IMR-90 (cell line): ENCODE results near the gene EPN3. TPM values are rescaled to one million over a fixed set of nuclear protein-coding genes. Genes with fewer than 3 reads are reported as not detected.

ENCODE experiments used
- ATAC-seq: fragments of 200-7000 bp; cut with Tn5 transposase; 2 replicates; pipeline ENCODE4 v1.9.1; 2020; ENCODE audit warnings: low read depth, mild to moderate bottlenecking, moderate library complexity
- BruUV-seq: library from RNA; stranded (reverse); fragments of 400-500 nt; replicated peaks from 2 replicates; lab custom pipeline; 2021; lab: Mats Ljungman, UMichigan
- CTCF ChIA-PET: fragments of 300-600 bp; formaldehyde crosslinking; extraction: SDS; loops from one replicate; lab custom pipeline; 2021; ENCODE audit warnings: antibody characterized with exemption; lab: Yijun Ruan, JAX
- POLR2A ChIA-PET: fragments of 300-600 bp; sonication (Branson Sonifier 250); formaldehyde crosslinking; loops from one replicate; lab custom pipeline; 2022; ENCODE audit warnings: antibody characterized with exemption; ENCODE audit not compliant: unreplicated experiment; lab: Charles Lee
- DNase-seq: peaks from one replicate; pipeline ENCODE4 v3.0.0; 2013
- H2AFZ ChIP-seq: replicated peaks from 2 replicates; pipeline ENCODE3; 2013; ENCODE audit warnings: low read length, mild to moderate bottlenecking; ENCODE audit not compliant: poor library complexity
- H2AK5ac ChIP-seq: 2 replicates; pipeline ENCODE4 v1.6.1; 2013; ENCODE audit warnings: low read depth, low read length, inconsistent platforms
- H2AK9ac ChIP-seq: replicated peaks from 2 replicates; pipeline ENCODE3; 2013; ENCODE audit warnings: mild to moderate bottlenecking, low read depth, low read length, moderate library complexity; ENCODE audit not compliant: poor library complexity
- H2BK120ac ChIP-seq: 2 replicates; pipeline ENCODE4 v1.6.1; 2013; ENCODE audit warnings: low read depth, low read length, inconsistent platforms
- H2BK15ac ChIP-seq: 3 replicates; pipeline ENCODE4 v1.6.1; 2013; ENCODE audit warnings: low read depth, low read length, inconsistent platforms
- H2BK20ac ChIP-seq: 2 replicates; pipeline ENCODE4 v1.6.1; 2013; ENCODE audit warnings: low read depth, mild to moderate bottlenecking, inconsistent platforms, low read length, moderate library complexity
- H2BK5ac ChIP-seq: 2 replicates; pipeline ENCODE4 v1.6.1; 2013; ENCODE audit warnings: mild to moderate bottlenecking, low read depth, low read length, inconsistent platforms; ENCODE audit not compliant: poor library complexity, severe bottlenecking
- H3K14ac ChIP-seq: replicated peaks from 2 replicates; pipeline ENCODE4 v1.6.1; 2013; ENCODE audit warnings: low read depth, low read length, inconsistent platforms
- H3K18ac ChIP-seq: 2 replicates; pipeline ENCODE4 v1.6.1; 2013; ENCODE audit warnings: low read depth, low read length, control low read depth
- H3K23ac ChIP-seq: 2 replicates; pipeline ENCODE4 v1.6.1; 2013; ENCODE audit warnings: low read depth, low read length, inconsistent platforms
- H3K27ac ChIP-seq: 2 replicates; pipeline ENCODE4 v1.5.1; 2013; ENCODE audit warnings: mild to moderate bottlenecking, control low read depth, low read length; ENCODE audit not compliant: insufficient read depth
- H3K27me3 ChIP-seq: 2 replicates; pipeline ENCODE4 v1.6.1; 2013; ENCODE audit warnings: low read length; ENCODE audit not compliant: control insufficient read depth, insufficient read depth
- H3K36me3 ChIP-seq: 2 replicates; pipeline ENCODE4 v1.6.1; 2013; ENCODE audit warnings: low read length, mixed read lengths; ENCODE audit not compliant: control insufficient read depth, insufficient read depth
- H3K4ac ChIP-seq: 2 replicates; pipeline ENCODE4 v1.6.1; 2013; ENCODE audit warnings: low read depth, low read length, inconsistent platforms
- H3K4me1 ChIP-seq: 2 replicates; pipeline ENCODE4 v1.6.1; 2013; ENCODE audit warnings: low read length, mixed read lengths; ENCODE audit not compliant: control insufficient read depth, insufficient read depth
- H3K4me2 ChIP-seq: 2 replicates; pipeline ENCODE4 v1.6.1; 2013; ENCODE audit warnings: low read depth, mild to moderate bottlenecking, control low read depth, low read length, moderate library complexity
- H3K4me3 ChIP-seq: 2 replicates; pipeline ENCODE4 v1.5.1; 2013; ENCODE audit warnings: low read depth, mild to moderate bottlenecking, control low read depth, low read length, moderate library complexity; ENCODE audit not compliant: insufficient read depth
- H3K56ac ChIP-seq: 2 replicates; pipeline ENCODE4 v1.6.1; 2013; ENCODE audit warnings: low read length, inconsistent platforms; ENCODE audit not compliant: insufficient read depth; ENCODE audit errors: extremely low read depth
- H3K79me1 ChIP-seq, 2 experiments: 2 replicates each; pipeline ENCODE4 v1.6.1; 2013; ENCODE audit warnings: low read length in 2 of 2, inconsistent platforms in 1 of 2, low read depth in 1 of 2
- H3K9ac ChIP-seq: 2 replicates; pipeline ENCODE4 v1.6.1; 2013; ENCODE audit warnings: low read depth, low read length, control low read depth
- H3K9me1 ChIP-seq: 2 replicates; pipeline ENCODE4 v1.6.1; 2013; ENCODE audit warnings: low read length, inconsistent platforms; ENCODE audit not compliant: insufficient read depth
- H3K9me3 ChIP-seq: 2 replicates; pipeline ENCODE4 v1.6.1; 2013; ENCODE audit warnings: low read length; ENCODE audit not compliant: control insufficient read depth, insufficient read depth
- H4K20me1 ChIP-seq: 2 replicates; pipeline ENCODE4 v1.6.1; 2013; ENCODE audit warnings: low read length, inconsistent platforms; ENCODE audit not compliant: insufficient read depth
- H4K5ac ChIP-seq: 2 replicates; pipeline ENCODE4 v1.6.1; 2013; ENCODE audit warnings: mild to moderate bottlenecking, low read depth, low read length, control low read depth
- H4K8ac ChIP-seq, 2 experiments: 2 replicates each; pipeline ENCODE4 v1.6.1; 2013; ENCODE audit warnings: low read depth in 2 of 2, low read length in 2 of 2, control low read depth in 1 of 2, inconsistent platforms in 1 of 2
- H4K91ac ChIP-seq: 2 replicates; pipeline ENCODE4 v1.6.1; 2013; ENCODE audit warnings: low read depth, low read length, inconsistent platforms; ENCODE audit not compliant: insufficient read depth
- FOS ChIP-seq: fragments of 150-350 bp; IDR thresholded peaks from 2 replicates; pipeline ENCODE4 v1.6.1; 2016; ENCODE audit warnings: low read depth, low read length
- MAFK ChIP-seq: IDR thresholded peaks from 2 replicates; pipeline ENCODE4 v1.6.1; 2012; ENCODE audit warnings: low read depth, low read length, improper control_type of control experiment
- MXI1 ChIP-seq: IDR thresholded peaks from 2 replicates; pipeline ENCODE4 v1.6.1; 2012; ENCODE audit warnings: low read depth, mild to moderate bottlenecking, low read length, moderate library complexity, borderline replicate concordance
- NFE2L2 ChIP-seq: fragments of 150-350 bp; IDR thresholded peaks from 2 replicates; pipeline ENCODE4 v1.6.1; 2016; ENCODE audit warnings: low read depth, mild to moderate bottlenecking, low read length
- POLR2A ChIP-seq: IDR thresholded peaks from 2 replicates; pipeline ENCODE4 v1.6.1; 2012; ENCODE audit warnings: mild to moderate bottlenecking, low read depth, low read length
- RAD21 ChIP-seq: IDR thresholded peaks from 2 replicates; pipeline ENCODE4 v1.6.1; 2012; ENCODE audit warnings: low read length, improper control_type of control experiment
- RCOR1 ChIP-seq: IDR thresholded peaks from 2 replicates; pipeline ENCODE4 v1.6.1; 2012; ENCODE audit warnings: mild to moderate bottlenecking, low read length, improper control_type of control experiment; ENCODE audit not compliant: insufficient replicate concordance
- RFX5 ChIP-seq: IDR thresholded peaks from 2 replicates; pipeline ENCODE4 v1.8.0; 2012; ENCODE audit warnings: low read depth, mild to moderate bottlenecking, low read length, moderate library complexity
- SMC3 ChIP-seq: fragments of 150-350 bp; IDR thresholded peaks from 2 replicates; pipeline ENCODE4 v1.6.1; 2016; ENCODE audit warnings: low read depth, mild to moderate bottlenecking, antibody characterized with exemption, low read length, moderate library complexity
- WGBS, 2 experiments: methylation state at CpG; one replicate each; pipeline versions ENCODE4 v1.1.5 to v1.1.7; 2013; ENCODE audit warnings: missing lambda C conversion rate in 2 of 2; ENCODE audit not compliant: insufficient read length in 1 of 2; ENCODE audit errors: extremely low coverage in 2 of 2; 5-methylcytosine and 5-hydroxymethylcytosine counted together
- dilution Hi-C: fragments of 300-500 bp; cut with HindIII; formaldehyde crosslinking; loops from one replicate; pipeline ENCODE4 v1.14.3; 2018; ENCODE audit warnings: low sequenced_read_pairs; ENCODE audit not compliant: unreplicated experiment
- in situ Hi-C: fragments of 300-500 bp; cut with MboI; formaldehyde crosslinking; loops from 3 replicates; pipeline ENCODE4 v1.14.3; 2019; ENCODE audit warnings: low sequenced_read_pairs, inconsistent platforms, mixed read lengths
- intact Hi-C: fragments of 100-400 bp; cut with micrococcal nuclease; formaldehyde crosslinking; loops from 2 replicates; pipeline ENCODE4 v1.10.0; 2022
- polyA plus RNA-seq, 3 experiments: library from polyadenylated mRNA; depleted of rRNA; stranded (reverse); fragments of >200 nt; gene quantifications; 2 replicates each; pipeline ENCODE4 v1.2.3, GENCODE V29; 2012; ENCODE audit warnings: low replicate concordance in 1 of 3
- total RNA-seq: library from RNA; depleted of rRNA; stranded (reverse); fragments of >200 nt; gene quantifications from 2 replicates; pipeline ENCODE4 v1.2.3, GENCODE V29; 2012
- TF ChIP-seq, protein P1 (sequence below): fragments of 150-350 bp; IDR thresholded peaks from 2 replicates; pipeline ENCODE4 v1.6.1; 2016; ENCODE audit warnings: low read depth, mild to moderate bottlenecking, low read length, moderate library complexity, borderline replicate concordance
- TF ChIP-seq, protein P2 (sequence below): fragments of 150-350 bp; IDR thresholded peaks from 2 replicates; pipeline ENCODE4 v1.6.1; 2017; ENCODE audit warnings: mild to moderate bottlenecking, antibody characterized with exemption, low read length, low read depth

Gene EPN3
- total and polyA plus RNA-seq, 2 of the 4 experiments (the other 2 are of a cell fraction), result 0.09 TPM; not detected in 1

DNA sequence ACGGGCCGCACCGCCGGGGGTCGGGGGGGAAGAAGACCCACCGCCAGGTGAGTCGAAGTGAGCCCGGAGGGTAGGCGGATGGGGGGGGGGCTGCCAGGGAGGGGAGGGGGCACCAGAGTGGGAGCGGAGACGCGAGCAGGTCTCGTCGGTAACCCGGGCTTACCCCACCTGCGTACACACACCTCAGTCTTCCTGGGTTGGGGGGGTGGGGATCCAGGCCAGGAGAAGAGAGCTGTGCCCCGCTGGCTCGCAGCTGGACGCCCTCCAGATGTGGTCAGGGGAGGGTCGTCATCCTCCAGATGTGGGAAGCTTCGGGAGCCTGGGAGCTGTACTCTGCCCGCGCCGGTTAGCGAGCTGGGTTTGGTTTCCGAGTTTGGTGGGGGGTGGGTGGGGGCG lies 29.2 kb downstream of the EPN3 start:
- Histone ChIP-seq H3K36me3 (no peaks in the 10 kb centered on the region), H4K91ac (no peak overlapping the region), H3K14ac (no peak overlapping the region), H4K8ac (no peak overlapping the region), H2BK120ac (no peak overlapping the region), H2AK5ac (no peak overlapping the region), H3K23ac (no peak overlapping the region), H3K9me3 (no peaks in the 10 kb centered on the region), H2BK20ac (no peak overlapping the region), H3K27ac (no peak overlapping the region), H3K4ac (no peak overlapping the region), H3K4me1 (peaks cover 9% of the 10 kb centered on the region; the same call in 1 of the 2 replicates), H3K4me3 (no peak overlapping the region), H4K20me1 (peaks cover 3% of the 10 kb centered on the region; the same call in 1 of the 2 replicates), H2BK15ac (no peak overlapping the region), H4K5ac (no peak overlapping the region), H3K56ac (no peak overlapping the region), H3K9me1 (0 out of 2 replicates have a peak, but pooled peaks cover 5% of the 10 kb centered on the region), H2AFZ (no peak overlapping the region), H3K4me2 (no peak overlapping the region), H3K9ac (no peak overlapping the region), H3K18ac (no peak overlapping the region), H3K27me3 (peaks cover 78% of the 10 kb centered on the region), H3K79me1 (no peaks in the 10 kb centered on the region), H2AK9ac (no peak overlapping the region), H2BK5ac (no peak overlapping the region)
- no CpG with 5 or more reads among the region's 27 CpGs for WGBS, 2 experiments
- intact Hi-C loops, result no loop called here
- in situ Hi-C loops, result no loop called here
- ATAC-seq (no peak), DNase-seq (no peak)
- TF ChIP-seq POLR2A, result no peak
- no peak for TF ChIP-seq MAFK
- TF ChIP-seq, protein P1, sequence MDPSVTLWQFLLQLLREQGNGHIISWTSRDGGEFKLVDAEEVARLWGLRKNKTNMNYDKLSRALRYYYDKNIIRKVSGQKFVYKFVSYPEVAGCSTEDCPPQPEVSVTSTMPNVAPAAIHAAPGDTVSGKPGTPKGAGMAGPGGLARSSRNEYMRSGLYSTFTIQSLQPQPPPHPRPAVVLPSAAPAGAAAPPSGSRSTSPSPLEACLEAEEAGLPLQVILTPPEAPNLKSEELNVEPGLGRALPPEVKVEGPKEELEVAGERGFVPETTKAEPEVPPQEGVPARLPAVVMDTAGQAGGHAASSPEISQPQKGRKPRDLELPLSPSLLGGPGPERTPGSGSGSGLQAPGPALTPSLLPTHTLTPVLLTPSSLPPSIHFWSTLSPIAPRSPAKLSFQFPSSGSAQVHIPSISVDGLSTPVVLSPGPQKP, result no peak
- TF ChIP-seq MXI1, result no peak
- no peak for TF ChIP-seq RCOR1
- no peak for TF ChIP-seq NFE2L2
- no peak for TF ChIP-seq FOS
- TF ChIP-seq, protein P2, sequence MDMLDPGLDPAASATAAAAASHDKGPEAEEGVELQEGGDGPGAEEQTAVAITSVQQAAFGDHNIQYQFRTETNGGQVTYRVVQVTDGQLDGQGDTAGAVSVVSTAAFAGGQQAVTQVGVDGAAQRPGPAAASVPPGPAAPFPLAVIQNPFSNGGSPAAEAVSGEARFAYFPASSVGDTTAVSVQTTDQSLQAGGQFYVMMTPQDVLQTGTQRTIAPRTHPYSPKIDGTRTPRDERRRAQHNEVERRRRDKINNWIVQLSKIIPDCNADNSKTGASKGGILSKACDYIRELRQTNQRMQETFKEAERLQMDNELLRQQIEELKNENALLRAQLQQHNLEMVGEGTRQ, result no peak
- no peak for TF ChIP-seq RAD21
- no peak for TF ChIP-seq RFX5
- TF ChIP-seq SMC3, result no peak
- dilution Hi-C loops, result no loop called here
- ChIA-PET POLR2A (no interaction called here), CTCF (interaction anchor here (1.2 kb wide), 1 partner anchor 11 kb away, joined by 5 read pairs; no protein-coding TSS in a partner anchor)
- no TSS peak for BruUV-seq
